K562 (cell line): ENCODE measurements around the gene C22orf39. TPM values are rescaled to one million over a fixed set of nuclear protein-coding genes. Genes with fewer than 3 reads are reported as not detected.
A peak's percentile ranks its signal among the peaks of the same experiment; 100 is the strongest.

Experiments
- ELF4 ChIP-seq: fragments of 450-650 bp; formaldehyde crosslinking; IDR thresholded peaks from 2 replicates; pipeline ENCODE4 v1.4.0; 2022; ENCODE audit warnings: missing genetic modification characterization
- HNRNPLL ChIP-seq: fragments of 200-400 bp; formaldehyde crosslinking; IDR thresholded peaks from 2 replicates; pipeline ENCODE4 v1.6.1; 2017; ENCODE audit warnings: low read length, low read depth, mild to moderate bottlenecking; ENCODE audit not compliant: poor library complexity, severe bottlenecking
- ILK ChIP-seq: fragments of 450-650 bp; IDR thresholded peaks from 2 replicates; pipeline ENCODE4 v1.6.1; 2016; ENCODE audit warnings: missing genetic modification characterization, low read depth, mild to moderate bottlenecking, missing compliant biosample characterization, moderate library complexity, borderline replicate concordance
- JUNB ChIP-seq: fragments of 450-650 bp; formaldehyde crosslinking; conservative IDR thresholded peaks from 2 replicates; pipeline ENCODE4 v1.4.0; 2020; ENCODE audit warnings: mild to moderate bottlenecking
- NCOA4 ChIP-seq: fragments of 450-650 bp; IDR thresholded peaks from 2 replicates; pipeline ENCODE4 v1.6.1; 2018; ENCODE audit warnings: mild to moderate bottlenecking; ENCODE audit not compliant: partially characterized antibody
- NCOR1 ChIP-seq: fragments of 450-650 bp; IDR thresholded peaks from 2 replicates; pipeline ENCODE4 v1.6.1; 2016; ENCODE audit warnings: mild to moderate bottlenecking, moderate library complexity
- RBBP5 ChIP-seq: fragments of 200-600 bp; sonication (generic); IDR thresholded peaks from 2 replicates; pipeline ENCODE4 v1.6.1; 2012; ENCODE audit warnings: borderline replicate concordance, mild to moderate bottlenecking, low read length, control low read depth, inconsistent platforms; ENCODE audit not compliant: insufficient read depth, poor library complexity, severe bottlenecking
- SAFB2 ChIP-seq: fragments of 200-400 bp; formaldehyde crosslinking; IDR thresholded peaks from 2 replicates; pipeline ENCODE4 v1.6.1; 2018; ENCODE audit warnings: borderline replicate concordance, low read length, low read depth, moderate library complexity; ENCODE audit not compliant: severe bottlenecking
- TCFL5 ChIP-seq: fragments of 250-450 bp; sonication (Bioruptor Pico); conservative IDR thresholded peaks from 2 replicates; pipeline ENCODE4 v1.6.1; 2021; ENCODE audit warnings: mild to moderate bottlenecking, moderate library complexity, matching md5 sums
- polyA plus RNA-seq, 8 experiments: library from polyadenylated mRNA; depleted of rRNA in 4 of 8; stranded (reverse) in 5 of 8; unstranded in 3 of 8; fragments of >200 nt; fragmentation: Nextera tagmentation in 2 of 8; fragmentation: Illumina TruSeq in 1 of 8; extraction: Ambion mirVana in 2 of 8; extraction: Trizol in 1 of 8; gene quantifications; 2 replicates each; pipeline versions ENCODE4 v1.2.1 to v1.2.3, GENCODE V29; 2011 to 2014; ENCODE audit warnings: inconsistent platforms in 1 of 8, missing spikeins in 1 of 8
- total RNA-seq, 7 experiments: library from RNA; depleted of rRNA in 6 of 7; stranded (reverse); fragments of >200 nt in 6 of 7; fragmentation: Illumina TruSeq in 2 of 7; extraction: Trizol in 2 of 7; gene quantifications; 2 replicates each; pipeline versions ENCODE4 v1.2.1 to v1.2.3, GENCODE V29; 2011 to 2021; ENCODE audit warnings: low replicate concordance in 1 of 7
- TF ChIP-seq, protein P1 (sequence below): sonication (generic); formaldehyde crosslinking; IDR thresholded peaks from 2 replicates; pipeline ENCODE4 v1.8.0; 2022; ENCODE audit warnings: mild to moderate bottlenecking, low read depth, missing genetic modification reagents
- TF ChIP-seq, protein P2 (sequence below), 2 experiments: fragments of 250-450 bp in 1 of 2; fragments of 450-650 bp in 1 of 2; sonication (Bioruptor Pico) in 1 of 2; IDR thresholded peaks; 2 replicates each; pipeline versions ENCODE4 v1.6.1 to v1.8.0; 2016 to 2021; ENCODE audit warnings: mild to moderate bottlenecking in 2 of 2, moderate library complexity in 2 of 2, missing compliant biosample characterization in 1 of 2, missing genetic modification characterization in 1 of 2
- TF ChIP-seq, protein P3 (sequence below): fragments of 450-650 bp; formaldehyde crosslinking; IDR thresholded peaks from 2 replicates; pipeline ENCODE4 v1.4.0; 2020; ENCODE audit warnings: mild to moderate bottlenecking, mixed read lengths
- TF ChIP-seq, protein P4 (sequence below): fragments of 450-650 bp; IDR thresholded peaks from 2 replicates; pipeline ENCODE4 v1.6.1; 2017; ENCODE audit warnings: antibody characterized with exemption
- TF ChIP-seq, protein P5 (sequence below): fragments of 250-450 bp; sonication (Bioruptor Pico); IDR thresholded peaks from 2 replicates; pipeline ENCODE4 v1.4.0; 2020

Gene C22orf39
- total and polyA plus RNA-seq, 9 of the 15 experiments (the other 6 are each of a cell fraction or from before 2014, with no cell fraction given) = 20.4 to 139 (median 66.8) TPM

DNA sequence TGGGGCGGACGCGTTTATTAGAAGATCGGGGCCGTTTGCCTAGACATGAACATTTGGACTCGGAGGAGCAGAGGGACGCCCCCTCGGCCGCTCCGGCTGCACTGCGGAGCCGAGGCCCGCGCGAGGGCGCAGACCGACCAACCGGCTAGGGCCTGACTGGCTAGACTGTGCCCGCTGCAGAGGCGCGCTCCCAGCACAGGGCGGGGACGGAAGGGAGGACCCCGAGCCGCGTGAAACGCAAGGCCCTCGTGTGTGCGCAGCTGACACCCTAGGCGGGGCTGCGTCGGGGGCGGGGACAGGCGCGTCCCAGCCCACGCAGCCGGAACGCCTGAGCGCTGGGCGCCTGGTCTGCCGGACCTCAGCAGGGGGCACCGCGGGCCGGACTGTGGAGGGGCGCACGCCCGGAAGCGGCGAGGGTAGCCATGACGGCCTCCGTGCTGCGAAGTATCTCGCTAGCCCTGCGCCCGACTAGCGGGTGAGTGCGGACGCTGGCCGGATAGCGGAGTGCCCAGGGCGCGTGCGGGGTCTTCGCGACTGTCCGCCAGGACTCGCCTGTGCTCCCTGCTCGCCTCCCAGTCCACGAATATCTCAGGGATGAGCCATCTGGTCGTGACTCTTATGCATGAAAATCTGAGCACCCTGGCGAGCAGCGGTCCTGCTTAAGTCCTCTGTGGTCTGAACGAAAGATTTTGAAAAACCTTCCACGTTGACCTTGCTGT, 15.2 kb downstream of the C22orf39 start, which contains the start of gene MRPL40 (continued):
- TF ChIP-seq, protein P1, sequence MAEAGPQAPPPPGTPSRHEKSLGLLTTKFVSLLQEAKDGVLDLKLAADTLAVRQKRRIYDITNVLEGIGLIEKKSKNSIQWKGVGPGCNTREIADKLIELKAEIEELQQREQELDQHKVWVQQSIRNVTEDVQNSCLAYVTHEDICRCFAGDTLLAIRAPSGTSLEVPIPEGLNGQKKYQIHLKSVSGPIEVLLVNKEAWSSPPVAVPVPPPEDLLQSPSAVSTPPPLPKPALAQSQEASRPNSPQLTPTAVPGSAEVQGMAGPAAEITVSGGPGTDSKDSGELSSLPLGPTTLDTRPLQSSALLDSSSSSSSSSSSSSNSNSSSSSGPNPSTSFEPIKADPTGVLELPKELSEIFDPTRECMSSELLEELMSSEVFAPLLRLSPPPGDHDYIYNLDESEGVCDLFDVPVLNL = no peak
- TF ChIP-seq, protein P2, sequence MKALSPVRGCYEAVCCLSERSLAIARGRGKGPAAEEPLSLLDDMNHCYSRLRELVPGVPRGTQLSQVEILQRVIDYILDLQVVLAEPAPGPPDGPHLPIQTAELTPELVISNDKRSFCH (CRISPR knock-in tag; IDR thresholded peaks at IDR 0.05) = no peak
- TF ChIP-seq, protein P2 (tag; IDR thresholded peaks at IDR 0.05) = no peak
- TF ChIP-seq, protein P3, sequence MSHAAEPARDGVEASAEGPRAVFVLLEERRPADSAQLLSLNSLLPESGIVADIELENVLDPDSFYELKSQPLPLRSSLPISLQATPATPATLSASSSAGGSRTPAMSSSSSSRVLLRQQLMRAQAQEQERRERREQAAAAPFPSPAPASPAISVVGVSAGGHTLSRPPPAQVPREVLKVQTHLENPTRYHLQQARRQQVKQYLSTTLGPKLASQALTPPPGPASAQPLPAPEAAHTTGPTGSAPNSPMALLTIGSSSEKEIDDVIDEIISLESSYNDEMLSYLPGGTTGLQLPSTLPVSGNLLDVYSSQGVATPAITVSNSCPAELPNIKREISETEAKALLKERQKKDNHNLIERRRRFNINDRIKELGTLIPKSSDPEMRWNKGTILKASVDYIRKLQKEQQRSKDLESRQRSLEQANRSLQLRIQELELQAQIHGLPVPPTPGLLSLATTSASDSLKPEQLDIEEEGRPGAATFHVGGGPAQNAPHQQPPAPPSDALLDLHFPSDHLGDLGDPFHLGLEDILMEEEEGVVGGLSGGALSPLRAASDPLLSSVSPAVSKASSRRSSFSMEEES (CRISPR knock-in tag) = peak; percentile 75
- 0 out of 2 replicates have a peak, but pooled peaks have one; percentile 65 for TF ChIP-seq TCFL5 (CRISPR knock-in tag)
- TF ChIP-seq, protein P4, sequence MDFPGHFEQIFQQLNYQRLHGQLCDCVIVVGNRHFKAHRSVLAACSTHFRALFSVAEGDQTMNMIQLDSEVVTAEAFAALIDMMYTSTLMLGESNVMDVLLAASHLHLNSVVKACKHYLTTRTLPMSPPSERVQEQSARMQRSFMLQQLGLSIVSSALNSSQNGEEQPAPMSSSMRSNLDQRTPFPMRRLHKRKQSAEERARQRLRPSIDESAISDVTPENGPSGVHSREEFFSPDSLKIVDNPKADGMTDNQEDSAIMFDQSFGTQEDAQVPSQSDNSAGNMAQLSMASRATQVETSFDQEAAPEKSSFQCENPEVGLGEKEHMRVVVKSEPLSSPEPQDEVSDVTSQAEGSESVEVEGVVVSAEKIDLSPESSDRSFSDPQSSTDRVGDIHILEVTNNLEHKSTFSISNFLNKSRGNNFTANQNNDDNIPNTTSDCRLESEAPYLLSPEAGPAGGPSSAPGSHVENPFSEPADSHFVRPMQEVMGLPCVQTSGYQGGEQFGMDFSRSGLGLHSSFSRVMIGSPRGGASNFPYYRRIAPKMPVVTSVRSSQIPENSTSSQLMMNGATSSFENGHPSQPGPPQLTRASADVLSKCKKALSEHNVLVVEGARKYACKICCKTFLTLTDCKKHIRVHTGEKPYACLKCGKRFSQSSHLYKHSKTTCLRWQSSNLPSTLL = no peak
- no peak for TF ChIP-seq NCOA4
- TF ChIP-seq JUNB (CRISPR knock-in tag) = peak; percentile 87
- peak; percentile 98 for TF ChIP-seq ELF4 (CRISPR knock-in tag)
- TF ChIP-seq NCOR1 = no peak
- TF ChIP-seq ILK (tag) = no peak
- TF ChIP-seq, protein P5, sequence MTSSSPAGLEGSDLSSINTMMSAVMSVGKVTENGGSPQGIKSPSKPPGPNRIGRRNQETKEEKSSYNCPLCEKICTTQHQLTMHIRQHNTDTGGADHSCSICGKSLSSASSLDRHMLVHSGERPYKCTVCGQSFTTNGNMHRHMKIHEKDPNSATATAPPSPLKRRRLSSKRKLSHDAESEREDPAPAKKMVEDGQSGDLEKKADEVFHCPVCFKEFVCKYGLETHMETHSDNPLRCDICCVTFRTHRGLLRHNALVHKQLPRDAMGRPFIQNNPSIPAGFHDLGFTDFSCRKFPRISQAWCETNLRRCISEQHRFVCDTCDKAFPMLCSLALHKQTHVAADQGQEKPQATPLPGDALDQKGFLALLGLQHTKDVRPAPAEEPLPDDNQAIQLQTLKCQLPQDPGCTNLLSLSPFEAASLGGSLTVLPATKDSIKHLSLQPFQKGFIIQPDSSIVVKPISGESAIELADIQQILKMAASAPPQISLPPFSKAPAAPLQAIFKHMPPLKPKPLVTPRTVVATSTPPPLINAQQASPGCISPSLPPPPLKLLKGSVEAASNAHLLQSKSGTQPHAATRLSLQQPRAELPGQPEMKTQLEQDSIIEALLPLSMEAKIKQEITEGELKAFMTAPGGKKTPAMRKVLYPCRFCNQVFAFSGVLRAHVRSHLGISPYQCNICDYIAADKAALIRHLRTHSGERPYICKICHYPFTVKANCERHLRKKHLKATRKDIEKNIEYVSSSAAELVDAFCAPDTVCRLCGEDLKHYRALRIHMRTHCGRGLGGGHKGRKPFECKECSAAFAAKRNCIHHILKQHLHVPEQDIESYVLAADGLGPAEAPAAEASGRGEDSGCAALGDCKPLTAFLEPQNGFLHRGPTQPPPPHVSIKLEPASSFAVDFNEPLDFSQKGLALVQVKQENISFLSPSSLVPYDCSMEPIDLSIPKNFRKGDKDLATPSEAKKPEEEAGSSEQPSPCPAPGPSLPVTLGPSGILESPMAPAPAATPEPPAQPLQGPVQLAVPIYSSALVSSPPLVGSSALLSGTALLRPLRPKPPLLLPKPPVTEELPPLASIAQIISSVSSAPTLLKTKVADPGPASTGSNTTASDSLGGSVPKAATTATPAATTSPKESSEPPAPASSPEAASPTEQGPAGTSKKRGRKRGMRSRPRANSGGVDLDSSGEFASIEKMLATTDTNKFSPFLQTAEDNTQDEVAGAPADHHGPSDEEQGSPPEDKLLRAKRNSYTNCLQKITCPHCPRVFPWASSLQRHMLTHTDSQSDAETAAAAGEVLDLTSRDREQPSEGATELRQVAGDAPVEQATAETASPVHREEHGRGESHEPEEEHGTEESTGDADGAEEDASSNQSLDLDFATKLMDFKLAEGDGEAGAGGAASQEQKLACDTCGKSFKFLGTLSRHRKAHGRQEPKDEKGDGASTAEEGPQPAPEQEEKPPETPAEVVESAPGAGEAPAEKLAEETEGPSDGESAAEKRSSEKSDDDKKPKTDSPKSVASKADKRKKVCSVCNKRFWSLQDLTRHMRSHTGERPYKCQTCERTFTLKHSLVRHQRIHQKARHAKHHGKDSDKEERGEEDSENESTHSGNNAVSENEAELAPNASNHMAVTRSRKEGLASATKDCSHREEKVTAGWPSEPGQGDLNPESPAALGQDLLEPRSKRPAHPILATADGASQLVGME (CRISPR knock-in tag) = peak; percentile 99
- peak; percentile 98 for TF ChIP-seq SAFB2
- TF ChIP-seq RBBP5 = peak; percentile 99
- TF ChIP-seq HNRNPLL = peak; percentile 91
